Measurements from ENCODE around the gene EPHA2.

GRCh38 chr1:16173447-16174260, 17.8 kb upstream of the EPHA2 start:
- TF ChIP-seq CREB1 (CRISPR knock-in tag; IDR thresholded peaks at IDR 0.05; ENCODE audit: low read depth) (no peak), EZH2 (IDR thresholded peaks at IDR 0.05; ENCODE audit: low read depth, unreplicated experiment) (no peak), REST (IDR thresholded peaks at IDR 0.05; ENCODE audit: unreplicated experiment) (no peak), ZNF114 (CRISPR knock-in tag; IDR thresholded peaks at IDR 0.05) (no peak), EZH2phosphoT487 (IDR thresholded peaks at IDR 0.05; ENCODE audit: unreplicated experiment) (no peak), ZNF331 (CRISPR knock-in tag; IDR thresholded peaks at IDR 0.05; ENCODE audit: low read depth) (no peak), POLR2AphosphoS5 (IDR thresholded peaks at IDR 0.05; ENCODE audit: low read depth) (no peak), STAT1 (IDR thresholded peaks at IDR 0.05; ENCODE audit: unreplicated experiment) (no peak), JUNB (IDR thresholded peaks at IDR 0.05; ENCODE audit: unreplicated experiment) (no peak), NANOG (IDR thresholded peaks at IDR 0.05; ENCODE audit: borderline replicate concordance) (no peak)
- TF ChIP-seq, protein P1, sequence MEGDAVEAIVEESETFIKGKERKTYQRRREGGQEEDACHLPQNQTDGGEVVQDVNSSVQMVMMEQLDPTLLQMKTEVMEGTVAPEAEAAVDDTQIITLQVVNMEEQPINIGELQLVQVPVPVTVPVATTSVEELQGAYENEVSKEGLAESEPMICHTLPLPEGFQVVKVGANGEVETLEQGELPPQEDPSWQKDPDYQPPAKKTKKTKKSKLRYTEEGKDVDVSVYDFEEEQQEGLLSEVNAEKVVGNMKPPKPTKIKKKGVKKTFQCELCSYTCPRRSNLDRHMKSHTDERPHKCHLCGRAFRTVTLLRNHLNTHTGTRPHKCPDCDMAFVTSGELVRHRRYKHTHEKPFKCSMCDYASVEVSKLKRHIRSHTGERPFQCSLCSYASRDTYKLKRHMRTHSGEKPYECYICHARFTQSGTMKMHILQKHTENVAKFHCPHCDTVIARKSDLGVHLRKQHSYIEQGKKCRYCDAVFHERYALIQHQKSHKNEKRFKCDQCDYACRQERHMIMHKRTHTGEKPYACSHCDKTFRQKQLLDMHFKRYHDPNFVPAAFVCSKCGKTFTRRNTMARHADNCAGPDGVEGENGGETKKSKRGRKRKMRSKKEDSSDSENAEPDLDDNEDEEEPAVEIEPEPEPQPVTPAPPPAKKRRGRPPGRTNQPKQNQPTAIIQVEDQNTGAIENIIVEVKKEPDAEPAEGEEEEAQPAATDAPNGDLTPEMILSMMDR (conservative IDR thresholded peaks at IDR 0.05; ENCODE audit: low read depth in 2 of 2): no peak
- TF ChIP-seq, protein P2, sequence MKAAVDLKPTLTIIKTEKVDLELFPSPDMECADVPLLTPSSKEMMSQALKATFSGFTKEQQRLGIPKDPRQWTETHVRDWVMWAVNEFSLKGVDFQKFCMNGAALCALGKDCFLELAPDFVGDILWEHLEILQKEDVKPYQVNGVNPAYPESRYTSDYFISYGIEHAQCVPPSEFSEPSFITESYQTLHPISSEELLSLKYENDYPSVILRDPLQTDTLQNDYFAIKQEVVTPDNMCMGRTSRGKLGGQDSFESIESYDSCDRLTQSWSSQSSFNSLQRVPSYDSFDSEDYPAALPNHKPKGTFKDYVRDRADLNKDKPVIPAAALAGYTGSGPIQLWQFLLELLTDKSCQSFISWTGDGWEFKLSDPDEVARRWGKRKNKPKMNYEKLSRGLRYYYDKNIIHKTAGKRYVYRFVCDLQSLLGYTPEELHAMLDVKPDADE (IDR thresholded peaks at IDR 0.05): no peak

Data from GM23338 (cell line).